ENCODE data around the gene HIVEP1.

DNA sequence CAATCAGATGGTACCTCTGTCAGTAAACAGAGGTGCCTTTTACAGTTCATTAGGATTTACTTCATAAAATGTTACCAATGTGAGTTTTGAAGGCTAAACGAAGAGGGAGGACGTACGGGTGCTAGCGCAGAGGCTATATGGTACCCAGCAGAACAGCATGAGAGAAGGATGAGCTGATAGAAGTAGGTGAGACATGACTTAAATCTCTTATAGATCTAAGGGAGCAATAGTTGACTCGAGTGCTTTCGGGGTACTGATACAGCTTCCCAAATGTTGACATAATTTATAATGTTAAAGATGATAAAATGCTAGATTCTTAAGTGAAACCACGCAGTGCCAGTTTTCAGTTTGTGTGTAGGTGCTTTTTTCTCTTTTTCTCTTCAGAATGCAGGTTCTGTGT lies 72.6 kb downstream of the HIVEP1 start:
- no peak for TF ChIP-seq EZH2 (IDR thresholded peaks at IDR 0.05; ENCODE audit: low read length, unreplicated experiment)
- no peak for TF ChIP-seq CTCF (conservative IDR thresholded peaks at IDR 0.05; ENCODE audit: low read depth, low read length)
- TF ChIP-seq EZH2phosphoT487 (IDR thresholded peaks at IDR 0.05; ENCODE audit: borderline replicate concordance, low read length), result no peak
